Measurements from ENCODE around the gene DGLUCY.

Gene DGLUCY

DNA sequence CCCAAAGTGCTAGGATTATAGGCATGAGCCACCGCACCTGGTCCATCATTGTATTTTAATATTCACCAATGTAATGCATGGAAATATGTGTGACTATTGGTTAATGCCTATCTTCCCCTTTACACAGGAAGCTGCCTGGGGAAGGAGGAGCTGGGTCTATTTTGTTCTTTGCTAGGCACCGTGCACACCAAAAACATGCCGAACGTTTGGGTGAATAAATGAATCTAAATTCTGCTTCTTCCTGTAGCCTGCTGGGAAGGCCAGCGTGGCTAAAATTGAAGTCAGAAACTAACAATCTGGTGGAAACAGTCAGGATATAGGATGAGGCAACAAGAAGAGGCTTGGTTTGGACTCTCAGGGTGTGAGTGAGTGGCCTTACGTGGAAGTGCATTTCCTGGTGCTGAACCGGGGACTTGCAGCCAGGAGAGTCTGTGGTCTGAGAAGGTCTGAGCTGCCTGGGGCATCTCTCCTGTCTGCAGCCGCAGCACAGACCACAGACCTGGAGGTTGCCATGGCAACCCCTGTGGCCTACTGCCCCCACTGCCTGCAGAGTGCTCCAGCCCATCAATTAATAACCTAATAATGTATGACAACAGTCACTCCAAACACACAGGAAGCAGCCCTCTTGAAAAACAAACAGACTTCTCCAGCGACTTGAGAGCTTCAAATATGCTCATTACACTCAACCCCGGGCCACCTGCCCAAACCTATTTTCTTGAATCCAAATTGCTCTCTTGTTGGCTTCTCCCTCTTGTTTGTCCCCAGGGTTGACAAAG is 136.2 kb downstream of the DGLUCY start:
- no peaks in the 10 kb centered on the region for H3K79me2 ChIP-seq (ENCODE audit: control insufficient read depth, insufficient read depth, low read length, poor library complexity)
- H3K9ac ChIP-seq (ENCODE audit: low read length): no peak overlapping the region
- H3K9me3 ChIP-seq (ENCODE audit: insufficient read depth, low read depth, low read length): no peaks in the 10 kb centered on the region
- H3K4me2 ChIP-seq (ENCODE audit: low read length): peak overlapping the region; percentile 20
- H3K4ac ChIP-seq (ENCODE audit: low read depth, low read length): no peak overlapping the region
- no peak overlapping the region for H3K18ac ChIP-seq (ENCODE audit: low read length)
- no peak overlapping the region for H3K23ac ChIP-seq (ENCODE audit: low read length)
- H3K36me3 ChIP-seq (ENCODE audit: control insufficient read depth in 1 of 2, insufficient read depth in 2 of 2, low read length in 2 of 2): no peaks in the 10 kb centered on the region
- H3K27ac ChIP-seq (ENCODE audit: low read depth, low read length): peak overlapping the region; percentile 48
- peaks cover 22 to 30% of the 10 kb centered on the region in 2 experiments for H3K4me1 ChIP-seq (ENCODE audit: control insufficient read depth in 1 of 2, insufficient read depth in 2 of 2, low read length in 2 of 2)
- no peak overlapping the region for H3K4me3 ChIP-seq (ENCODE audit: low read depth, low read length)
- no peak overlapping the region for H2AK5ac ChIP-seq (ENCODE audit: low read length)
- no peak overlapping the region for H2BK120ac ChIP-seq (ENCODE audit: insufficient read depth, low read length, poor library complexity)
- H3K27me3 ChIP-seq (ENCODE audit: insufficient read depth, low read length): no peaks in the 10 kb centered on the region
- H4K12ac ChIP-seq (ENCODE audit: low read depth, low read length): no peak overlapping the region
- no peak overlapping the region for H3K14ac ChIP-seq (ENCODE audit: low read length)
- H2AFZ ChIP-seq (ENCODE audit: insufficient read depth, low read length, poor library complexity): no peak overlapping the region
- no CpG with 5 or more reads among the region's 10 CpGs for WGBS (ENCODE audit: extremely low coverage, insufficient coverage, insufficient read length)
- H2BK12ac ChIP-seq (ENCODE audit: low read length): peak overlapping the region; percentile 15
- no peak overlapping the region for H2BK5ac ChIP-seq (ENCODE audit: low read depth, low read length, poor library complexity)
- H3K79me1 ChIP-seq (ENCODE audit: low read length): peaks cover 12% of the 10 kb centered on the region
- no peak overlapping the region for H4K8ac ChIP-seq (ENCODE audit: low read depth, low read length)
- DNase-seq: no peak
- peak overlapping the region; percentile 45 for H4K91ac ChIP-seq (ENCODE audit: low read depth, low read length)

- Histone ChIP-seq H3K14ac (ENCODE audit: low read length) (no peak overlapping the region), H3K4me2 (ENCODE audit: low read length) (no peak overlapping the region), H3K4me3 (ENCODE audit: low read depth, low read length) (no peak overlapping the region), H4K8ac (ENCODE audit: low read depth, low read length) (no peak overlapping the region), H3K79me1 (ENCODE audit: low read length) (peaks cover 14% of the 10 kb centered on the region), H3K79me2 (ENCODE audit: control insufficient read depth, insufficient read depth, low read length, poor library complexity) (no peaks in the 10 kb centered on the region), H3K18ac (ENCODE audit: low read length) (no peak overlapping the region), H3K23ac (ENCODE audit: low read length) (no peak overlapping the region), H3K4ac (ENCODE audit: low read depth, low read length) (no peak overlapping the region), H3K27ac (ENCODE audit: low read depth, low read length) (peak overlapping the region; percentile 13), H2BK12ac (ENCODE audit: low read length) (peak overlapping the region; percentile 9), H3K4me1 (ENCODE audit: control insufficient read depth in 1 of 2, insufficient read depth in 2 of 2, low read length in 2 of 2) (peaks cover 22 to 34% of the 10 kb centered on the region in 2 experiments), H2BK5ac (ENCODE audit: low read depth, low read length, poor library complexity) (no peak overlapping the region), H3K9ac (ENCODE audit: low read length) (no peak overlapping the region), H2BK120ac (ENCODE audit: insufficient read depth, low read length, poor library complexity) (no peak overlapping the region), H2AK5ac (ENCODE audit: low read length) (no peak overlapping the region), H2AFZ (ENCODE audit: insufficient read depth, low read length, poor library complexity) (no peak overlapping the region), H3K36me3 (ENCODE audit: control insufficient read depth in 1 of 2, insufficient read depth in 2 of 2, low read length in 2 of 2) (no peaks in the 10 kb centered on the region), H4K12ac (ENCODE audit: low read depth, low read length) (no peak overlapping the region), H3K27me3 (ENCODE audit: insufficient read depth, low read length) (no peaks in the 10 kb centered on the region), H3K9me3 (ENCODE audit: insufficient read depth, low read depth, low read length) (no peaks in the 10 kb centered on the region), H4K91ac (ENCODE audit: low read depth, low read length) (peak overlapping the region; percentile 10)
- DNase-seq: no peak
- WGBS (ENCODE audit: extremely low coverage, insufficient coverage, insufficient read length): no CpG with 5 or more reads among the region's 5 CpGs
Measured at GRCh38 chr14:91250912-91251311, 137.0 kb downstream of the DGLUCY start.

- Histone ChIP-seq H3K4me3 (ENCODE audit: low read depth, low read length) (peak overlapping the region; percentile 72), H4K12ac (ENCODE audit: low read depth, low read length) (peak overlapping the region; percentile 14)
- WGBS (ENCODE audit: extremely low coverage, insufficient coverage, insufficient read length): no CpG with 5 or more reads among the region's 95 CpGs
Measured at GRCh38 chr14:91252871-91253794, 139.3 kb downstream of the DGLUCY start.

GRCh38 chr14:91253795-91254323 is 140.0 kb downstream of the DGLUCY start:
- Histone ChIP-seq H4K12ac (ENCODE audit: low read depth, low read length) (peak overlapping the region; percentile 2), H3K4me3 (ENCODE audit: low read depth, low read length) (peak overlapping the region; percentile 72), H3K79me2 (ENCODE audit: control insufficient read depth, insufficient read depth, low read length, poor library complexity) (no peaks in the 10 kb centered on the region), H3K4me2 (ENCODE audit: low read length) (peak overlapping the region; percentile 84), H3K4ac (ENCODE audit: low read depth, low read length) (peak overlapping the region; percentile 0), H2BK5ac (ENCODE audit: low read depth, low read length, poor library complexity) (no peak overlapping the region), H2BK120ac (ENCODE audit: insufficient read depth, low read length, poor library complexity) (peak overlapping the region; percentile 0), H3K27ac (ENCODE audit: low read depth, low read length) (no peak overlapping the region), H4K8ac (ENCODE audit: low read depth, low read length) (peak overlapping the region; percentile 23), H2BK12ac (ENCODE audit: low read length) (peak overlapping the region; percentile 3), H3K23ac (ENCODE audit: low read length) (no peak overlapping the region), H3K18ac (ENCODE audit: low read length) (peak overlapping the region; percentile 6), H2AFZ (ENCODE audit: insufficient read depth, low read length, poor library complexity) (peak overlapping the region; percentile 9), H3K9ac (ENCODE audit: low read length) (no peak overlapping the region), H3K4me1 (ENCODE audit: control insufficient read depth in 1 of 2, insufficient read depth in 2 of 2, low read length in 2 of 2) (peaks cover 33 to 56% of the 10 kb centered on the region in 2 experiments), H3K9me3 (ENCODE audit: insufficient read depth, low read depth, low read length) (no peaks in the 10 kb centered on the region), H2AK5ac (ENCODE audit: low read length) (peak overlapping the region; percentile 14), H4K91ac (ENCODE audit: low read depth, low read length) (peak overlapping the region; percentile 59), H3K36me3 (ENCODE audit: control insufficient read depth in 1 of 2, insufficient read depth in 2 of 2, low read length in 2 of 2) (no peaks in the 10 kb centered on the region), H3K14ac (ENCODE audit: low read length) (peak overlapping the region; percentile 31), H3K79me1 (ENCODE audit: low read length) (peaks cover 25% of the 10 kb centered on the region), H3K27me3 (ENCODE audit: insufficient read depth, low read length) (no peaks in the 10 kb centered on the region)
- WGBS (ENCODE audit: extremely low coverage, insufficient coverage, insufficient read length): no CpG with 5 or more reads among the region's 20 CpGs
- no peak for DNase-seq

More at GRCh38 chr14:91252871-91253794, 139.3 kb downstream of the DGLUCY start:
- Histone ChIP-seq H3K23ac (ENCODE audit: low read length) (no peak overlapping the region), H3K36me3 (ENCODE audit: control insufficient read depth in 1 of 2, insufficient read depth in 2 of 2, low read length in 2 of 2) (no peaks in the 10 kb centered on the region), H3K4ac (ENCODE audit: low read depth, low read length) (peak overlapping the region; percentile 0), H3K4me2 (ENCODE audit: low read length) (peak overlapping the region; percentile 84), H3K27ac (ENCODE audit: low read depth, low read length) (no peak overlapping the region), H3K18ac (ENCODE audit: low read length) (peak overlapping the region; percentile 7), H3K4me1 (ENCODE audit: control insufficient read depth in 1 of 2, insufficient read depth in 2 of 2, low read length in 2 of 2) (peaks cover 29 to 52% of the 10 kb centered on the region in 2 experiments), H3K14ac (ENCODE audit: low read length) (peak overlapping the region; percentile 31), H2AK5ac (ENCODE audit: low read length) (peak overlapping the region; percentile 25), H3K79me2 (ENCODE audit: control insufficient read depth, insufficient read depth, low read length, poor library complexity) (no peaks in the 10 kb centered on the region), H2BK120ac (ENCODE audit: insufficient read depth, low read length, poor library complexity) (peak overlapping the region; percentile 37), H2BK12ac (ENCODE audit: low read length) (peak overlapping the region; percentile 27), H2AFZ (ENCODE audit: insufficient read depth, low read length, poor library complexity) (peak overlapping the region; percentile 42), H4K8ac (ENCODE audit: low read depth, low read length) (peak overlapping the region; percentile 23), H3K9me3 (ENCODE audit: insufficient read depth, low read depth, low read length) (no peaks in the 10 kb centered on the region), H3K27me3 (ENCODE audit: insufficient read depth, low read length) (no peaks in the 10 kb centered on the region), H3K9ac (ENCODE audit: low read length) (peak overlapping the region; percentile 24), H4K91ac (ENCODE audit: low read depth, low read length) (peak overlapping the region; percentile 59), H3K79me1 (ENCODE audit: low read length) (peaks cover 21% of the 10 kb centered on the region), H2BK5ac (ENCODE audit: low read depth, low read length, poor library complexity) (no peak overlapping the region)
- DNase-seq: peak in 1 of 2 donors; percentile 26

Measured in trophoblast cell (in vitro differentiated cells and primary cell).